ENCODE results near the gene SRGAP3. TPM values are rescaled to one million over a fixed set of nuclear protein-coding genes. Genes with fewer than 3 reads are reported as not detected.

SRGAP3 gene
- total and polyA plus RNA-seq, 8 donors: 5.1 to 28.9 (median 22.4) TPM

DNA sequence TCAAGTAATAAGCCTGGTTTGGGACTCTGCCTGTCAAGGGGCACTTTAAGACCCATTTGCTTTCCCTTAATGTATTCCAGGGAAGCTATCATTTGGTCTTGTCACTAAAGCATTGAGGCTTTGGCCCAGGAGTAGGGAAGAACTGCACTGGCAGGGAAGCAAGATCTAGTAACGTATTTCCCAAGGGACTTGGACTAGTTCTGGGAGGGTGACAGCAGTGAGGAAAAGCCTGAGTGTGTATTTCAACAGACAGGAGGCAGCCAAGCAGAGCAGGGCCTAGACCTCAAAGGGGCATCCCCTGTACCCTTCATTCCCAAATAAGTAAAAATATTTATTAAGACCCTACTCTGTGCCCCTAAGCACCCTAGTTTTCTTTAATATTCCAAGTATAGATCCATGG is 92.8 kb downstream of the SRGAP3 start:
- Histone ChIP-seq H3K27ac (no peak overlapping the region), H3K9me3 (peaks cover 0 to 8% of the 10 kb centered on the region in 2 donors), H3K4me1 (no peaks in the 10 kb centered on the region), H3K36me3 (no peaks in the 10 kb centered on the region), H3K4me3 (no peak overlapping the region), H3K27me3 (no peaks in the 10 kb centered on the region)
- ATAC-seq: no peak
- TF ChIP-seq, protein P1, sequence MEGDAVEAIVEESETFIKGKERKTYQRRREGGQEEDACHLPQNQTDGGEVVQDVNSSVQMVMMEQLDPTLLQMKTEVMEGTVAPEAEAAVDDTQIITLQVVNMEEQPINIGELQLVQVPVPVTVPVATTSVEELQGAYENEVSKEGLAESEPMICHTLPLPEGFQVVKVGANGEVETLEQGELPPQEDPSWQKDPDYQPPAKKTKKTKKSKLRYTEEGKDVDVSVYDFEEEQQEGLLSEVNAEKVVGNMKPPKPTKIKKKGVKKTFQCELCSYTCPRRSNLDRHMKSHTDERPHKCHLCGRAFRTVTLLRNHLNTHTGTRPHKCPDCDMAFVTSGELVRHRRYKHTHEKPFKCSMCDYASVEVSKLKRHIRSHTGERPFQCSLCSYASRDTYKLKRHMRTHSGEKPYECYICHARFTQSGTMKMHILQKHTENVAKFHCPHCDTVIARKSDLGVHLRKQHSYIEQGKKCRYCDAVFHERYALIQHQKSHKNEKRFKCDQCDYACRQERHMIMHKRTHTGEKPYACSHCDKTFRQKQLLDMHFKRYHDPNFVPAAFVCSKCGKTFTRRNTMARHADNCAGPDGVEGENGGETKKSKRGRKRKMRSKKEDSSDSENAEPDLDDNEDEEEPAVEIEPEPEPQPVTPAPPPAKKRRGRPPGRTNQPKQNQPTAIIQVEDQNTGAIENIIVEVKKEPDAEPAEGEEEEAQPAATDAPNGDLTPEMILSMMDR (IDR thresholded peaks at IDR 0.05): no peak
- intact Hi-C loops (cut with DNase I): no loop called here
- no peak for DNase-seq

DNA sequence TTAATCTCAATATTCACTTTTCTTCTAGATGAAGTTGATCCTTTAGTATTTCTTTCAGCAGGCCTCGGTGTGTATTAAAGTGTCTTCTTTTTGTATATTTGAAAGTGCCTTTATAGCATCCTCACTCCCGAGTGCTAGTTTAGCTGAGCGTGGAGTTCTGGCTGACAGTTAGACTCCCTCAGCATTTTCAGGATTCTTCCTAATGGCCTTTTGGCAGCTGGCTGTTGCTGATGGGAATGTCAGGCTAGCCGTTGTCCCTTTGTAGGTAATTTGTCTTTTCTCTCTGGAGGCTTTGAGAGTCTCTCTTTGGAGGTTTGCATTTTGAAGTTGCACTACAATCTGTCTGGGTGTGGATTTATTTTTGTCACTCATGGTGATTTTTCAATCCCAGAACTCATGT is 94.4 kb downstream of the SRGAP3 start:
- H3K36me3 ChIP-seq: no peaks in the 10 kb centered on the region
- TF ChIP-seq, protein P1 (IDR thresholded peaks at IDR 0.05): no peak
- intact Hi-C loops (cut with DNase I): no loop called here
- no peak overlapping the region for H3K27ac ChIP-seq
- H3K9me3 ChIP-seq: peaks cover 0 to 23% of the 10 kb centered on the region in 2 donors
- H3K4me1 ChIP-seq: no peaks in the 10 kb centered on the region
- H3K4me3 ChIP-seq: no peak overlapping the region
- DNase-seq (no peak), ATAC-seq (no peak)
- H3K27me3 ChIP-seq: no peaks in the 10 kb centered on the region

DNA sequence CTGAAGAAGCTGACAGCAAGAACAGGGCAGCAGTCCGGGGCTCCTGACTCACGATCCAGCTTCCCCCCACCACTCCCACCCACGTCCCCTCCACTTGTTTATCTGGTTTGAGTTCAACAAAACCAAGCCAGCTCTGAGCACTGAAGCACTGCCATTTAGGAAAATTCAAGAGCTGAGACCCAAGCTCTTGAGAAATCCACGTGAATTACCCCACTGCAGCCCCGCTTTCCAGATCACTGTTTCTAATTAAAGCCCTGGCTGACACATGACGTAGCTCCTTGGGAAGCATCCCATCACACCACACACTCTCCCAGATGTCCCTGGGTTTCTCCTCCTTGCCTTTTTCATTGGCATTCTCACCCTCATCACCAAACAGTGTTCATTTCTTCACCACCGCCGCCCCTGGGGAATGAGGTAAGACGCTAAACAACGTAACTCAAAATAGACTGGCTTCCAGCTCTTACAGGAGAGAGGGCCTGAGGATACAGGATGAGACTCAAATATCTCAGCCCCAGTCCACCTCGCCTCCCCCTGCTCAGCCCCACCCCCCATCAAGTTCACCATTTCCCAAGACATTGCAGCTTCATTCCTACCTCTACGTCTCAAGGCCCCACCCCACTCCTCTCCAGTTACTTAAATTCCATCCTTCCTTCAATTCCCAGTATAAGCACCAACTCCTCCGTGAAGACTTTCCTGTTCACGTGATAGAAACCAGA is 95.4 kb downstream of the SRGAP3 start:
- Histone ChIP-seq H3K27me3 (no peaks in the 10 kb centered on the region), H3K4me1 (no peaks in the 10 kb centered on the region), H3K9me3 (peaks cover 0 to 24% of the 10 kb centered on the region in 2 donors), H3K27ac (no peak overlapping the region), H3K4me3 (no peak overlapping the region), H3K36me3 (no peaks in the 10 kb centered on the region)
- TF ChIP-seq, protein P1 (IDR thresholded peaks at IDR 0.05): no peak
- DNase-seq (peak in 1 of 4 donors; percentile 50), ATAC-seq (peak; percentile 41)
- intact Hi-C loops (cut with DNase I): no loop called here

DNA sequence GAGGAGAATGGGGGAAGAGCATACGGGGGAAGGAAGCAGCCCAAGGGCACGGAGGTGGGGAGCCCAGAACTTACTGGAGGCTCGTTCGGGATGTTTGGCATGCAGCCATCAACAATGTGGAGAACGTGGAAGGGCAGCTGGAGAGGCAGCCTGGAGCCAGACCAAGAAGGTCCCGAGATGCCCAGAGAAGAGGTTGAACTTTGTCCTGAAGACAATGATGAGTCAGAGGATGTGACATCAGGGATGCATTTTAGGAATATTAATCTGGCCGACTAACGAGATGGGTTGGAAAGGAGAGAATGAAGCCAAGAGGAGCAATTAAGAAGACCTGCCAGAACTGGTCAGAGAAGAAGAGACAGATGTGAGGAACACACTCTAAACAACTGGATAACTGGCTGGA is 98.2 kb downstream of the SRGAP3 start:
- no peak overlapping the region for H3K4me3 ChIP-seq
- H3K4me1 ChIP-seq: no peaks in the 10 kb centered on the region
- H3K9me3 ChIP-seq: peaks cover 0 to 24% of the 10 kb centered on the region in 2 donors
- H3K36me3 ChIP-seq: no peaks in the 10 kb centered on the region
- no peak for ATAC-seq
- TF ChIP-seq, protein P1 (IDR thresholded peaks at IDR 0.05): no peak
- no peak overlapping the region for H3K27ac ChIP-seq
- intact Hi-C loops (cut with DNase I): no loop called here
- no peaks in the 10 kb centered on the region for H3K27me3 ChIP-seq
- DNase-seq: no peak

DNA sequence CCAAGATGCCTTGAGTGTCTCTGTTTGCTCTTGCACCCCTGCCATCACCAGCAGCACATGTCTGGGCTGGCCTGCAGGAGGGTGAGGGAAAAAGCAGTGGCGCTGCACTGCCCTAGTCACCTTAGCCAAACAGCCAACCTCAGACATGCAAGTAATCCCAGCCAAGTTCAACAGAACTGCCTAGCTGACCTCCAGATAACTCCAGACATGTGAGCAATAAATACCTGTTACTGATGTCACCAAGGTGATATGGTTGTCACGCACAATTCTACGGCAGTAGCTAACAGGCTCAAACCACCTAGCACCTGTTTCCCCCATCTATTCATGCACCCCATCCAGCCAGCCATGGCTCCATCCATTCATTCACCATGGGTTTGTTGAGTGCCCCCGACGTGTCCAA is 99.9 kb downstream of the SRGAP3 start:
- Histone ChIP-seq H3K27ac (no peak overlapping the region), H3K36me3 (no peaks in the 10 kb centered on the region), H3K4me1 (no peaks in the 10 kb centered on the region), H3K9me3 (peaks cover 0 to 24% of the 10 kb centered on the region in 2 donors), H3K27me3 (no peaks in the 10 kb centered on the region), H3K4me3 (no peak overlapping the region)
- no peak for ATAC-seq
- intact Hi-C loops (cut with DNase I): no loop called here
- no peak for DNase-seq
- TF ChIP-seq, protein P1 (IDR thresholded peaks at IDR 0.05): no peak
